Right ventricle myocardium inferior (tissue), 1 donor: ENCODE data around the gene FTL. TPM values are rescaled to one million over a fixed set of nuclear protein-coding genes. Genes with fewer than 3 reads are reported as not detected.

ENCODE experiments used
- ATAC-seq: fragments of 200-7000 bp; cut with Tn5 transposase; one replicate; pipeline ENCODE4 v1.9.1; 2020; ENCODE audit warnings: mild to moderate bottlenecking, moderate library complexity
- DNase-seq: peaks from one replicate; pipeline ENCODE4 v3.0.0; 2021; ENCODE audit errors: missing footprints
- intact Hi-C: fragments of 100-400 bp; cut with DNase I; formaldehyde crosslinking; loops from one replicate; pipeline ENCODE4 v1.11.0; 2022
- microRNA-seq: library from miRNA; unstranded; fragments of <30 nt; microRNA quantifications from one replicate; pipeline ENCODE4 v1.2.0, GENCODE V29; 2020
- total RNA-seq: library from RNA; stranded (reverse); fragmentation: NEBNext Ultra II Directional; extraction: Animal tissue kit (Norgen Biotek cat#: 25700); gene quantifications from one replicate; pipeline ENCODE4 v1.2.1, GENCODE V29; 2021
- donor health status: DM: no; HTN: yes; CAD: no; lungs with severe emphysema.

The FTL gene
- total RNA-seq, 1 donor from 2014 or later, result 1,007 TPM

DNA sequence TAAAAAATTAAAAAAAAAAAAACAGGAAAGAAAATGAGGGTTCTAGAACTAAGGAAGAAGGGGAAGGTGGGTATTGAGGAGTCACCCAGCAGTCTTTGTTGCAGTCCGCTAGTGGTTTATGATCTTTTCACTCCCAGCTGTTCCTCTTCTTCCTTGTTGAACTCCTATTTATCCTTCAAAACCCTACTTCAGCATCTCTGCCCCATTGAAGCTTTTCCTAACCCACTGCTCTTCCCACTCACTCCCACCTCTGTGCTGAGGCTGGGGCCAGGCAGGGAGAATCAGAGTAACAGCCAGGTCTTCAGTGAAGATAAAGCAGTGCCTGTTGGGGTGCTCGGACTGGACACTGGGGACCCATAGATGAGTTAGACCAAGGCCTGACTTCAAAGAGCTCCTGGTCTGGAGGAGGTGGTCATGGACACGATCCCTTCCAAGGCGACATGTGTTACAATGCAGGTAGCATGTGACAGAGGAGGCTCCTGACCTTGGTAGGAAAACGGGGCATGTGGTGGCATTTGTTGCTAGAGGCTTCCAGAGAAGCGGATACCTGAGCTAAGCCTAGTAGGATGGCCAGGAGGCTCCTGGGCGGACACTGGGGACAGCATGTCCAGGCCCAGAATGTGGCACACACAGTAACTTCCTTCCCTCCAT lies 40.0 kb downstream of the FTL start:
- no peak for DNase-seq
- ATAC-seq, result no peak
- intact Hi-C loops, result no loop called here

DNA sequence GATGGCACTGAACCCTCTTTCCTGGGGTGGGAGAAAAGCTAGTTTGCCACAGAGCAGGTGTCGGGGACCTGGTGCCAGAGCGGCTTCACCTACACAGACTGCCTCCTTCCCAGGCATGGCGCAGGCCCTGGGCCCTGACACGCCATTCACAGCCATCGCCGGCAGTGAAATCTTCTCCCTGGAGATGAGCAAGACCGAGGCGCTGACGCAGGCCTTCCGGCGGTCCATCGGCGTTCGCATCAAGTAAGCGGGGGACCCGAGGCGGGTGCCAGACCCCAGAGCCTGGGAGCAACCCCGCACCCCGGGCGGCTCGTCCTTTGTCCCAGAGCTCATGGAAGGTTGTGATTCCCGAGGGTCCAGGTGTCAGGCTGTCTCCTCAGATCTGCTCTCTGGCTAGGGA lies 41.8 kb downstream of the FTL start:
- no peak for DNase-seq
- intact Hi-C loops, result no loop called here
- no peak for ATAC-seq

DNA sequence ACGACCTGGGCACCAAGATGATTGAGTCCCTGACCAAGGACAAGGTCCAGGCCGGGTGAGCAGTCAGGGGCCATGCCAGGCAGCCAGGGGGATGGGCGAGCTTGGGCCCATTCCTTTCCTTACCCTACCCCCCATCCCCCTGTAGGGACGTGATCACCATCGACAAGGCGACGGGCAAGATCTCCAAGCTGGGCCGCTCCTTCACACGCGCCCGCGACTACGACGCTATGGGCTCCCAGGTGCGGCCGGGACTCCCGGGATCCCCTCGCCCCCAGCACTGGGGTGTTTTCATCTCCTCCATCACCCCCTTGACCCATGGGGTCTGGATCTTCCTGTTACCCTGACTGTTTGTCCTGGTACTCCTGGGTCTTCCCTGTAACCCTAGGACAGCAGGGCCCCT lies 44.7 kb downstream of the FTL start:
- intact Hi-C loops, result no loop called here
- ATAC-seq (no peak), DNase-seq (no peak)

DNA sequence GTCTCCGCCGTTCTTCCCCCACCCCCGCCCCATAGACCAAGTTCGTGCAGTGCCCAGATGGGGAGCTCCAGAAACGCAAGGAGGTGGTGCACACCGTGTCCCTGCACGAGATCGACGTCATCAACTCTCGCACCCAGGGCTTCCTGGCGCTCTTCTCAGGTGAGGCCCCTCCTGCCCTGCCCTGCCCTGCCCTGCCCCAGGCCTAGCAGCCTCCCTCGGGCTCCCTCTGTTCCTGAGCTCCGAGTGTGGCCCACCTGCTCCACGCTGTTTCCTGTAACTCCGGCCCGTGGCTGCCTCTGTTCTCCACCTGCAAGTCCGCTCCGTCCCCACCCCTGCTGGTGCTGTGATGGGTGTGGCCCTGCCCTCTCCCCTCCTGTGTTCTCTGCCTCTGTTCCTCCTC lies 45.3 kb downstream of the FTL start:
- ATAC-seq (no peak), DNase-seq (no peak)
- intact Hi-C loops, result no loop called here

DNA sequence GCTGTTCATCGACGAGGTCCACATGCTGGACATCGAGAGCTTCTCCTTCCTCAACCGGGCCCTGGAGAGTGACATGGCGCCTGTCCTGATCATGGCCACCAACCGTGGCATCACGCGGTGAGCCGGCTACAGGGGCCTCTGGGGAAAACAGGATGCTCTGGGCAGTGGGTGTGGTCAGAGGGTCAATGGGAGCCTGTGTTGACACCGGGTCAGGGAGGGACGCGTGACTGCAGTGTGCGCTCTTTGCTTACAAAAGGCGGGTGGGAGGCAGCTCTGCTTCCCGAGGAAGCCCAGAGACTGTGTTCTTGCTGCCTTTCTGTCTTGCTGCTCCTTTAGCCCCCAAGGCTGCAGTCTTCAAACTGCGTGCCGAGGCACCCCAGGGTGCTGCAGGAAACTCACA lies 46.1 kb downstream of the FTL start:
- DNase-seq (no peak), ATAC-seq (no peak)
- intact Hi-C loops, result no loop called here

DNA sequence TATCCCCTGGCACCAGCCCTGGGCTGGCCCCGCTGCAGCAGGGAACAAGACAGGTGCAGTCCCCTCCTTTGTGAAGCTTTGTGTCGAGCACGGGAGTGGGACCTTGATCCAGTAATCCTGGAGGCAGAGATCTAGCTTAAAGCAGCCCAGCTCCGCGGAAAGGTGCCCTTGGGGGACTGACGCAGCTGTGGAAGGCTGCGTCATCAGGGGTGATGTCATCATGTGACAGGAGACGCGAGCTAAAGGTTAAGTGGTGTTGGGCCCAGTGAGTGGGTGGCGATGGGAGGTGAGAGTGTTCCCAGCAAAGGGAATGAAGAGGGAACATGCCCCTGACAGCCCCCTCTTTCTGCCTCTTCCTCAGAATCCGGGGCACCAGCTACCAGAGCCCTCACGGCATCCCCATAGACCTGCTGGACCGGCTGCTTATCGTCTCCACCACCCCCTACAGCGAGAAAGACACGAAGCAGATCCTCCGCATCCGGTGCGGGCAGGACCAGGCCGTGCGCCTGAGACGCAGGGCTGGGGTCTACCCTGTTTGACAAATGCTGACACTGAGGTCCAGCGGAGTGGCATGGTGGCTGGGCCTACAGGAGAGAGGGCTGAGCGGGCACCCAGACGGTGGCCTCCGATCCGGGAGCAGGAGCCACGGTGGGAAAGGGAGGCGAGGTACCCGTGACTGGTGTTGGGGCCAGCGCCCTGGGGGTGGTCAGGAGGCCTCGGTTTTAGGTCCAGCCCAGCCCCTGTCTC lies 49.2 kb downstream of the FTL start:
- DNase-seq (no peak), ATAC-seq (no peak)
- intact Hi-C loops, result no loop called here

DNA sequence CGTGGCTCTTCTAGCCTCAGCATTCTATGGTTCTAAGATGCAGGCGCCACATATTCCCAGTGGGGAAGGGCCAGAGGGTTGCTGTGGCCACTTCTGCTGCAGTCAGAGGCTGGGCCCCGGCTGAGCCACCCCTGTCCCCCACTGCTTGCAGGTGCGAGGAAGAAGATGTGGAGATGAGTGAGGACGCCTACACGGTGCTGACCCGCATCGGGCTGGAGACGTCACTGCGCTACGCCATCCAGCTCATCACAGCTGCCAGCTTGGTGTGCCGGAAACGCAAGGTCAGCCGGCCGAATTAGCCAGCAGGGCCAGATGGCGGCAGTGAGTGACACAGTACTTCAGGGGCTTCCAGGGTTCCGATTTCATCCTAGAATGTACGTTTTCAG lies 49.8 kb downstream of the FTL start:
- no peak for ATAC-seq
- intact Hi-C loops, result loop anchor here (5.0 kb wide), 1 partner anchor 72 kb away; the partner anchor contains the start of gene SNRNP70
- DNase-seq, result no peak

DNA sequence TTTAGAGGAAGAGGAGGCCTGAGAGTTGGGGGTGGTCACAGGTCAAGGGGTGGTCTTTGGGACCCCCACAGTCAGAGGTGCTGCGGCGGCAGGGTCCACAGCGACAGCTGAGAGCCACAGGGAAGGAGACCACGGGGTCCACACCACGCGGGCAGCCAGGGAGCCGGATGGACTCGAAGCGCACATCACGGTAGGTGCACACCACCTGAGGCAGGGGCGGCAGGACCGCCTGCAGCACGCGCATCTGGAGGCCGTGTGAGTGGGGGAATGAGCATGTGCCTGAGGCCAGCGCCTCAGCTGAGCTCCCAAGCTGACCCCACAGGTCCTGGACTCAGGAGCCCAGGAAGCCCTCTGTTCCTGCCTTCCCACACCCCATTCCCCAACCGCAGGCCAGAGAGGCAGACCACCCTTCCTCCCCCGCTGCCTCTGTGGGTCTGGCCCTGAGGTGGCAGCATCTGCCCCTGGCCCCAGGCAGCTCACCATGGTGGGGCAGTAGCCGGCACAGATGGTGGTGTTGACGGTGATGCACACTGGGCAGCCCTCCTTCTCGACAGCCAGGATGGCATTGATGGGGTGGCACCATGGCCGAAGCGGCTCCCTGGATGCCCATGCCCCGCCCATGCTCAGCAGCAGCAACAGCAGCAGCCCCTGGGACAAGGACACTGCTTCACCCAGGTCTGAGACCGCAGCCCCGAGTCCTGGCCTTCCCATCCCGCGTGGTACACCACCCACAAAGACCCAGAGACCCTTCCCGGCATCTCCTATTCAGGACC lies 51.1 kb downstream of the FTL start:
- DNase-seq, result no peak
- intact Hi-C loops, result loop anchor here (5.0 kb wide), 1 partner anchor 71 kb away; the partner anchor contains the start of gene SNRNP70
- no peak for ATAC-seq

Small RNAs within 50 kb of the gene (microRNA-seq; reads per million reads assigned to microRNA genes)
- not detected for gene MIR6798

Other genes with a start within 250 kb of the FTL start
- 4.2 TPM for gene MAMSTR, start 245.6 kb upstream of the FTL start, total RNA-seq
- gene RASIP1, start 224.7 kb upstream of the FTL start, total RNA-seq, result 15.3 TPM
- 0.49 TPM for gene IZUMO1, start 218.4 kb upstream of the FTL start, total RNA-seq
- gene FUT1, start 212.7 kb upstream of the FTL start, total RNA-seq, result 2.1 TPM
- gene FGF21, start 209.8 kb upstream of the FTL start, total RNA-seq, result not detected
- 63.2 TPM for gene BCAT2, start 154.3 kb upstream of the FTL start, total RNA-seq
- 1.0 TPM for gene HSD17B14, start 128.8 kb upstream of the FTL start, total RNA-seq
- gene PLEKHA4, start 96.7 kb upstream of the FTL start, total RNA-seq, result 23.8 TPM
- 64.8 TPM for gene PPP1R15A, start 92.9 kb upstream of the FTL start, total RNA-seq
- gene TULP2, start 66.6 kb upstream of the FTL start, total RNA-seq, result not detected
- gene NUCB1, start 65.0 kb upstream of the FTL start, total RNA-seq, result 246 TPM
- gene DHDH, start 31.6 kb upstream of the FTL start, total RNA-seq, result not detected
- gene BAX, start 10.4 kb upstream of the FTL start, total RNA-seq, result 22.4 TPM
- 99.1 TPM for gene GYS1, start 28.0 kb downstream of the FTL start, total RNA-seq
- 46.8 TPM for gene RUVBL2, start 28.6 kb downstream of the FTL start, total RNA-seq
- not detected for gene LHB, start 51.8 kb downstream of the FTL start, total RNA-seq
- gene CGB3, start 59.0 kb downstream of the FTL start, total RNA-seq, result not detected
- not detected for gene CGB2, start 66.6 kb downstream of the FTL start, total RNA-seq
- not detected for gene CGB1, start 71.6 kb downstream of the FTL start, total RNA-seq
- gene CGB5, start 78.5 kb downstream of the FTL start, total RNA-seq, result not detected
- not detected for gene CGB8, start 83.8 kb downstream of the FTL start, total RNA-seq
- not detected for gene CGB7, start 92.4 kb downstream of the FTL start, total RNA-seq
- gene NTF4, start 99.5 kb downstream of the FTL start, total RNA-seq, result not detected
- gene KCNA7, start 107.4 kb downstream of the FTL start, total RNA-seq, result 0.81 TPM
- 110 TPM for gene SNRNP70, start 120.1 kb downstream of the FTL start, total RNA-seq
- 21.1 TPM for gene LIN7B, start 149.1 kb downstream of the FTL start, total RNA-seq
- 1.8 TPM for gene C19orf73, start 153.8 kb downstream of the FTL start, total RNA-seq
- 4.1 TPM for gene PPFIA3, start 154.2 kb downstream of the FTL start, total RNA-seq
- 843 TPM for gene HRC, start 190.1 kb downstream of the FTL start, total RNA-seq
- 28.5 TPM for gene TRPM4, start 192.5 kb downstream of the FTL start, total RNA-seq